Activated CD4-positive, alpha-beta T cell treated with anti-CD3 and anti-CD28 coated beads for 24 hours (primary cell): ENCODE results near the gene SNAPC2.
"Not testable (repeated sequence)": the region's sequence is repeated elsewhere in the genome, so short reads cannot be mapped to it uniquely, and the experiment has no call there.

ENCODE experiments used
- DNase-seq, 2 donors: peaks; one replicate each; pipeline ENCODE4 v3.0.0-alpha.2; 2020; ENCODE audit warnings: low read depth in 2 of 2

SNAPC2 gene

DNA sequence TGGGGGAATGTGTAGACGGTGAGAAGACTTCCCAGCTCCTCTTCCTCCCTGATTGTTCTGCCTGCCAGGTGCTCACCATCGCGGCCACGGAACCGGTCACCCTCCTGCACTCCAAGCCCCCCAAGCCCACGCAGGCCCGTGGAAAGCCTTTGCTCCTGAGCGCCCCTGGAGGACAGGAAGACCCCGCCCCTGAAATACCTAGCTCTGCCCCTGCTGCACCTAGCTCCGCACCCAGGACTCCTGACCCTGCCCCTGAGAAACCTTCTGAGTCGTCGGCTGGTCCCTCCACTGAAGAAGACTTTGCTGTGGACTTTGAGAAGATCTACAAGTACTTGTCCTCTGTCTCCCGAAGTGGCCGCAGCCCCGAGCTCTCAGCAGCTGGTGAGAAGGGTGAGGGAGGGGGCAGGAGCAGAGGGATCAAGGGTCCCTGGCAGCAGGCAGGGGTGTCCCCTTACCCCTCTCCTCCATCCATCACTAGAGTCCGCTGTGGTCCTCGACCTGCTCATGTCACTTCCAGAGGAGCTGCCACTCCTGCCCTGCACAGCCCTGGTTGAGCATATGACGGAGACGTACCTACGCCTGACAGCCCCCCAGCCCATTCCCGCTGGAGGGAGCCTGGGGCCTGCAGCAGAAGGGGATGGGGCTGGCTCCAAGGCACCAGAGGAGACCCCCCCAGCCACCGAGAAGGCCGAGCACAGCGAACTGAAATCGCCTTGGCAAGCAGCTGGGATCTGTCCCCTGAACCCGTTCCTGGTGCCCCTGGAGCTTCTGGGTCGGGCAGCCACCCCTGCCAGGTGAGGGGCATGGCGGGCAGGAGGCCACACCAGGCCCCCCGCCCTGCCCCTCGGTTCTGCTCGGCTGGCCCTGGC is 2.1 kb downstream of the SNAPC2 start:
- no peak for DNase-seq

DNA sequence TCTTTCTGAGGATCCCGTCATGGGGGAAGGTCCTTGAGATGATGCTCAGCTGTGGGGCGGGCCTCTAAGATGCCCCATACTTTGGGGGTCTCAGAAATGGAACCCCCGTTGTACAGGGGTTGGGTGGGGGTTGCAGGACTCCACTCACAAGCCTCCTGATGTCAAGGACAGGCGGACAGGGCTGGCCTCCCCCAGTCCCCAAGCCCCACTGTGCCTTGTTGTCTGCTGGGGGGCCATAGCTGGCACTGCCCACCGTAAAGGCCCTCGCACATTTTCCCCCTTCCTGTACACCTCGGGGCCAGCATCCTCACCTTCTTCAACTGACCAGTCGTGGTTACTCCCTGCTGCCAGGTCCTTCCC is 2.7 kb downstream of the SNAPC2 start:
- no peak for DNase-seq

DNA sequence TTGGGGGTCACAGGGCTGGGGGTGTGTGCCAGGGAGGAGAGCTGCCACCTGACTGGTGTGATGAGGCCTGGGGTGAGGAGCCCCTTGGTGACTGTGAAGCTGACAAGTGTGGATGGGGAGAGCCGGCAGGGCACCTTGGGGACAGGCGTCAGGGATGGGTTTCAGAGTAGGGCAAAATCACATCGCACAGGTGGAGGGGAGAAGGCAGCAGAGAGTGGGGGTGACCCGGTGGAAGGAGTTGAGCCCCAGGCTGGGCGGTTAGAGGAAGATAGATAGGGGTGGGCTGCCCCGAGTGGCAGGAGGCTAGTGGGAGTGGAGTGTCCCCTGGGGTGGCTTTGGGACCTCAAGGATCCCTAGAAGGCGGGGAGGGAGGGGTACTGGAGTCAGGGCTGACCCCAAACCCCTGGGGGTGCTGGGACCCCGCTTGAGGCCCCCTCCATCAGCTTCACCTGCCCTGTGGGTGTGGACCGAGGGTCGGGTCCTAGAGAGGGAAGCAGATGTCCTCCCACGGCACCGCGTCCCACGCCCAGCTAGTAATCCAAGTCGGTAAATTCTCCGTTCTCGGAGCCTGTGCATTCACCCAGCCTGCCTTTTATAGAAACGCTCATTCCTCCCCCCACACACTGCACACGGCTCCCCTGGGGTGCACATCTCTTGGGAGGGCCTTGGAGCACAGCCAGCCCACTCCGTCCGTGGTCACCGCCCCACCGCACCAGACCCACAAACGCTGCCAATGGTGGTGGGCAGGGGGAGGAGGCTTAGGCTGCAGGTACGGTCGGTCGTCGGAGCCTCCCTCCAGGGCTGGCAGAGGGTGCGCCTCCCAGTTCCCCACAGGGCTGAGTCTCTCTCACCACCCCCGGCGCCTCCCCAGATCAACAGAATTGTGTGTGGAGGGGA is 3.4 kb downstream of the SNAPC2 start:
- no peak for DNase-seq

DNA sequence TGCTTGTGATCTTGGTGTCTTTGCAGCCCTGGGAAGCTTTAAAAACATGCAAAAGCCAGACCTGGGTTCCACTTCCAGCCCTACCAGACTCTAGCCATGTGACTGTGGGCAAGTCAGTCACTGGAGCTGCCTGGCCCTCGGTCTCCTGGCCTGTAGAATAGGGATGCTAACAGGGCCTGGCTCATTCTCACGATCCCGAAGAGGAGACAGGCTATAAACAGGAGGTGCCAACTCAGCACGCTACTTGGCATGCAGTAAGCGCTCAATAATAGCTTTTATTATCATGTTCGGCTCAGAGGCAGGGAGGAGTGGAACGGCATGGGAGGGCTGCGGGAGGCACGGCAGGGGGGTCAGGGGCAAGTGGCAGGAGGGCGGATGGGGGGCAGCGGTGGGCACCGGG is 4.1 kb downstream of the SNAPC2 start:
- DNase-seq: no peak

DNA sequence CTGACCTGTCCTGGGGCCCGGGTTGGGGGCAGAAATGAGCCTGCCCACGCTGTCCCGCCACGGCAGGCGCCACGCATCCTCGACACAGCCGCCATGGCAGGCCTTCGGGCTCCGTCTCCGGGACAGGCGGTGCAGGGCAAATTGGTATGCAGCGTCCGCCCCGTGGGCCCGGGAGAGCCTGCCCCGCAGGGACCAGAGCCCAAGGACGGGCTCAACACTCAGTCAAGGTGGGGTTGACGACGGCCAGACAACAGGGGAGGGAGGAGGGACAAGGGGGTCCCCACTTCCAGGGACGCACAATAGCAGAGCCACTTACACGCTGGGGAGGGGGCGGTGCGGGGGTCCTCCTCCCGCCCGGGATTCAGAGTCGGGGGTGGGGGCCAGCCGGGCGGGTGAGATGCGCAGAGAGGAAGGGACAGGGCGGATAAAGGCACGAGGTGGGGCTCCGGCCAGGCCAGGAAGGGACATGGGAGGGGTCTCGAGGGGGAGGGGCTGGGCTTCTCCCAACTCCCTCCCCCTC is 4.6 kb downstream of the SNAPC2 start:
- no peak for DNase-seq

DNA sequence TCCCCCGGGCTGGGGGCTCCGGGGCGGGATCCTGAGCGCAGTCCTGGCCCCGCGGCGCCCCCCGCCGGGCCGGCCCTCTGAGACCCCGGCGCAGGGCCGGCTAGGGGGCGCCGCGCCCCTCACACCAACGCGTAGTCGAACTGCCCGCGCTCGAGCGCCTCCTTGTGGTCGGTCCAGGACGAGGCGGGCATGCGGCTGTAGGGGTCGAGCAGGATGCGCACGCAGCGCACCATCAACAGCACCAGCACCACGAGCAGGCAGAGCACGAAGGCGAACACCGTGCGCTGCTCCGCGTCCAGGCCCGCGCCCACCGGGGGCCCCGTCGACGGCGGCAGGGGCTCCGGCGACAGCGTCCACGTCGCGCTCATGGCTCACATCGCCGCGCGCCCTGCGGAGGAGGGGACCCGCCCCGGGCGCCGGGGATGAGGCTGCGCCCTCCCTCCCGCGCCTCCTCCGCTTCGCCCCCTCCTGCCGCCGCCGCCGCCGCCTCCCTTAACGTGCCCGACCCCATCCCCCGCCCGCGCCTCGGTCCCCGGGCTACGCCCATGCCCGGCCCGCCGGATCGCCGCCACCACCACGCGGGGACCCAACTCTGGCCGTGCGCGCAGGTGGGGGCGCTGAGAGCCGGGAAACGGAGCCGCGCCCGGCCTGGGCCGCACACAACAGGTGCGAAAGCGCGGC is 5.2 kb downstream of the SNAPC2 start:
- peak; percentile 60 to 74 for DNase-seq

DNA sequence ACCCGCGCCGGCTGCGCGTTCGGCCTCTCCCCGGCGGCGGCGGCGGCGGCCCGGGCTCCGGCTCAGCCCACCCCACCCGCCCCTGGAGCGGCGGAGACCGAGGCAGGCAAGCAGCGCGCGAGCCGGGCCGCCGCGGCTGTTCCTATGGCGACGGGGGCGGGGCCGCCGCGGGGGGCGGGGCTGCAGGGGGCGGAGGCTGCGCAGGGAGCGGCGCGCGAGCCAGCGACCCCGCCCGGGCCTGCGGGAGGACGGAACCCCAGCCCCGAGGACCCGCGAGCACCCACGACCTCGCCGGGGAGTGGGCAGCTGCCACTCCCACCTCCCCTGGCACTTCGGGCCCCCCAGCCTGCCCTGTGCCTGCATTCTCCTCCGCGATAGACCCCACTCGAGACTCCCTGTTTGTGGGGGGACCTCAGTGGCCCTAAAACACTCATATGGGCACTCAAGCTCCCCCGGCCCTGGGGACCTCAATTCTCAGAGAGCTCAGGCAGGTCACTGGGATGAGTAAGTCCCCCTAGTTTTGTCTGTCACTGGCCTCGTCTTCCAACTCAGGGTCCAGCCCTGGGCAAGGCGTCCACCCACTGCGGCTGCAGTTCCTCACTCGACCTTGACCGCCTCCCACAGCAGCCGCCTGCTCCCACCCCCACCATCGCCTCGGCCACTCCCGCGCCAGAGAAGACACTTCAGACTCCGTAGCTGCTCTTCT is 6.0 kb downstream of the SNAPC2 start, which contains the start of gene CTXN1:
Gene CTXN1, minus strand, starts transcription at position 115 of the 706 bp plus-strand sequence. CDS start 597 bp downstream, outside the sequence.
- peak; percentile 73 to 75 for DNase-seq

DNA sequence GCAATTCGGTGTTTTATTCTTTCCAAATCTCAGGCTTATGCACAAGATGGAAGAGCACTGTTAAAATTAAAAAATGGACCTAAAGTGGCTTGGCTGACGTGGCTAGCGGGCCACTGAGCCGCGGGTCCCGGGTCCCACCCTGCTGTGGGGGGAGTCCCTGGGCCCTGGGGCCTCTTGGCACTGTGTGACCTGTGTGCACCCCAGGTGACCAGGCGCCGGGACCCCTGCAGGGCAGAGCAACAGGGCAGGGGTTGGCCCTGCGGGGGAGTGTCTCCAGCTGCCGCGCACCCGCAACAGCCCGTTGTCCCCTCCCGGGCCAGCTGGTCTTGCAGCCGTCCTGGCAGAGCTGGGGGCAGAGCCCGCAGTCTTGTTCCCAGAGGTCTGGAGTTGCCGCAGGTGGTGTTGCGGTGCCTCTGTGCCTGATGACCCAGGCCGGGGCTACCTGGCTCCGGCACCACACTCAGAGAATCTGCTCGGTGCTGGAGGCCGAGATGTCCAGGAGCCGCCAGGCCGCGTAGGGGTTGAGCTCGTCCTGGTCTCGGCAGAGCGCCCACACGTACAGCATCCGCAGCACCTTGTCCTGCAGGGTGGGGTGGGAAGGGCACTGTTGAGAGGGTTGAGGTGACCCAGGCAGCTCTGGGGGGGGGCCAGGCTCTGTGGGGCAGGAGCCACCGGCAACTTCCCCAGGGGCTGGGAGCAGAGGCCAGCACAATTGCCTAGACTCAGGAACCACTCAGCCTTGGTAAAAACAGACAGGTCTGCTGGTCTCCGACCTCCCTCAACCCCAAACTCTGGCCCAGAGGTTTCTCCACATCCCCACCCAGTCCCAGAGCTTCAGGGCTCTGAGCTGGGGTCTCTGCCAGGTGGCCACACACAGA is 6.8 kb downstream of the SNAPC2 start:
- no peak for DNase-seq

DNA sequence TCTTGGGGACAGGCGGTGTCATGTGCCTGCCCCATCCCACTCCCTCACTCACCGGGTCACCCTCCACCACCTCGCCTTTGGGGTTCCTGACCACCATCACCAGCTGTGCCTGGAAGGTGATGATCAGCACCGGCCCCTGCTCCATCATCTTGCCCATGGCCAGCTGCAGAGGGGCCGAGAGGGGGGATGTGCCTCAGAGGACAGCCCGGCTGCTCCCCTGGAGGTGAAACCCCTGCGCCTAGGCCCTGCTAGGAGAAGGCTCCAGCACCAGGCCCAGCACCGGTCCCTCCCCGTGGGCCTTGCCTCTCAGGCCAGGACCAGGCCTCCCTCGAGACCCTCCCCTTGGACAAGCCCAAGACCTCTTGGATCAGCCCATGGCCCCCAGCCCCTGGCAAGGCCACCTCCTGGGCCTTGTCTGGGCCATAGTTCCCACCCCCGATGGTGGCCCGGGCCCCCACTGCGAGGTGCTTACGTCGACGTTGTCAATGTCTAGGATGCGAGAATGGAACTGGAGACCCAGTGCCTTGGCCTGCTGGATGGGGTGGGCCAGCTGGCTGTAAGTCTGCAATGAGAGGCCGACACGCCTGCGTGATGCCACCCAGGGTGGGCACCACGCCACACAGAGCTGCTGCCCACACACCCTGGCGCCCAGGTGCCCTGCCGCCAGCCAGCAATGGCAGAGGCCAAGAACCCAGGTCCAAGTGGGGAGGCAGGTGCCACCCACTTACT is 7.6 kb downstream of the SNAPC2 start:
- no peak for DNase-seq

DNA sequence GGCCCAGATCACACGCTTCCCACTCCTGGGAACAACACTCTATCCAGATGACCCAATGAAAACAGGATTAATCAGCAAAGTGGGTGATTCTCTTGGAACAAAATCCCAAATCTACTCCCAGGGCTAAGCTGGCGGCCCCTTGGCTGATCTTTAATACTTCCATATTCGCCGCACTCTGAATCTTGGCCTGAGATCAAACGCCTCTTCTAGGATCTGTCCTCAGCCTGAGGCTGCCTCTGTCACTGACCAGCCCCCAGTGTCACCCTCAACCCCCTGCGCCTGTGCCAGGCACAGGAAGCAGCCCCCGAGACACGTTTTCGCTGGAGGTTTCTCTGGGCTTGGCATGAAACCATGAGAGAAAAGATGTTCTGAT is 8.2 kb downstream of the SNAPC2 start:
- no peak for DNase-seq

DNA sequence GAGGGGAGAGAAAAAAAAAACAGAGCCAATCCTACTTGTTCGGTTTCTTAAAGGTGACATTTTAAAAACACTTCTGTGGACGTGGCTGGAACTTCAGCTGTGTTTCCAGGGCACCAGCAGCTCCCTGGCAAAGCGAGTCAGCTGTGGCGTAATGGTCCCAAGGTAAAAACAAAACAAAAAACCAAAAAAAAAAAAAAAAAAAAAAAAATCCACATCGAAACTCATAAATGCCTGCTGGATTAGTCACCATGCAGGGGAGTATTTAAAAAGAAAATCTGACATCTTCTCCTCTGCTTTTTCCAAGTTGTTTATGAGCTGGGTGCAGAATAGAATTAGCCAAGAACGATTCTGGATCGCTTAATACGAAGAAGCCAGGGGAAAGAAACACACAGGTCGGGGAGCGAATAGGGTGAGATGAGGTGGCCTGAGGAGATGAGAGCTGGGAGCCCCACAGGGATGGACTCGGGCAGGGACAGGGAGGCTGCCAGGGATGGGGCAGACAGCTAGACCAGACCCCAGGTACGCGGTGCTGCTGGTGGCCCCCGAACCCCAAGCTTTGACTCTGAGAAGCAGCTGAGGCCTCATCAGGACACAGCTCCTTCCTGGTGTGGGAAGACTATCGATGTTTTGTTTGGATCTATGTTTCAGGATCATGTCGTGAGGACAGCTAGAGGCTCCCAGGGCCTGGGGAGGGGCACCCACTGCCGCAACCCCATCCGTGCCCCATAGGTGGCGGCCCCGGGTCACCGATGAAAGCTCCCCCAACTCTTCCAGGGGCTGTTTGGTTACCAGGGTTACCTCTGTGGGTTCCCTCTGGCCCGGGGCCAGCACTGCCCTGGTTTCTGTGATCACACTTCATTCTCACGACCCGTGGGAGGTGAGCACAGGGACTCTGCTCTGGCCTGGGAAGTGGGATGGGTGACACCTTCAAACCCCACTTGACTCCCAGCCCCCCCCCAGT is 8.9 kb downstream of the SNAPC2 start:
- peak in 1 of 2 donors; percentile 35 for DNase-seq

DNA sequence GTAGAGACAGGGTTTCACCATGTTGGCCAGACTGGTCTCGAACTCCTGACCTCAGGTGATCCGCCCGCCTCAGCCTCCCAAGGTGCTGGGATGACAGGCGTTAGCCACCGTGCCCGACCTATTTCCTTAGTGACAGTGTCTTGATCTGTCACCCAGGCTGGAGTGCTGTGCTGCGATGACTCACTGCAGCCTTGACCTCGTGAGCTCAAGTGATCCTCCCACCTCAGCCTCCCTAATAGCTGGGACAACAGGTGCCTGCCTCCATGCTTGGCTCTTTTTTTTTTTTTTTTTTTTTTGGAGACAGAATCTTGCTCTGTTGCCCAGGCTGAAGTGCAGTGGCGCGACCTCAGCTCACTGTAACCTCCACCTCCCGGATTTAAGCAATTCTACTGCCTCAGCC is 9.9 kb downstream of the SNAPC2 start:
- not testable (repeated sequence) for DNase-seq

DNA sequence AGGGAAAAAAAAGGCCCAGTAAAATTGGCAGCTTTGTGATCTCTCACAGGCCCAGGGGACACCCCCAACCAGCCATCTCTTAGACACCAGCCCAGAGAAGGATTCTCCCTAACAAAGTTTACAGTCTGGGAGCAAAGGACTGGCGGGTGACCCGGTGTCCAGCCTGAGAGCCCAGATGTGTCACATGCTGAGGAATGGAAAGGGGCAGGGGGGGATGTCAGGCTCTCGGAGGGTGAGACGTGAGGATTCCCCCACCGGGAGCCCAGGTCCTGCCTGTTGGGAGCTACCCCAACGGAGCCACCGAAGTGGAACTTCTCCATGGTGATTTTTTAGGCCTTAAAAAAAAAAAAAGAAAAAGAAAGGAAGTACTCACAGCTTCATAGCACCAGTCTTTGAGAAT is 10.6 kb downstream of the SNAPC2 start:
- no peak for DNase-seq

DNA sequence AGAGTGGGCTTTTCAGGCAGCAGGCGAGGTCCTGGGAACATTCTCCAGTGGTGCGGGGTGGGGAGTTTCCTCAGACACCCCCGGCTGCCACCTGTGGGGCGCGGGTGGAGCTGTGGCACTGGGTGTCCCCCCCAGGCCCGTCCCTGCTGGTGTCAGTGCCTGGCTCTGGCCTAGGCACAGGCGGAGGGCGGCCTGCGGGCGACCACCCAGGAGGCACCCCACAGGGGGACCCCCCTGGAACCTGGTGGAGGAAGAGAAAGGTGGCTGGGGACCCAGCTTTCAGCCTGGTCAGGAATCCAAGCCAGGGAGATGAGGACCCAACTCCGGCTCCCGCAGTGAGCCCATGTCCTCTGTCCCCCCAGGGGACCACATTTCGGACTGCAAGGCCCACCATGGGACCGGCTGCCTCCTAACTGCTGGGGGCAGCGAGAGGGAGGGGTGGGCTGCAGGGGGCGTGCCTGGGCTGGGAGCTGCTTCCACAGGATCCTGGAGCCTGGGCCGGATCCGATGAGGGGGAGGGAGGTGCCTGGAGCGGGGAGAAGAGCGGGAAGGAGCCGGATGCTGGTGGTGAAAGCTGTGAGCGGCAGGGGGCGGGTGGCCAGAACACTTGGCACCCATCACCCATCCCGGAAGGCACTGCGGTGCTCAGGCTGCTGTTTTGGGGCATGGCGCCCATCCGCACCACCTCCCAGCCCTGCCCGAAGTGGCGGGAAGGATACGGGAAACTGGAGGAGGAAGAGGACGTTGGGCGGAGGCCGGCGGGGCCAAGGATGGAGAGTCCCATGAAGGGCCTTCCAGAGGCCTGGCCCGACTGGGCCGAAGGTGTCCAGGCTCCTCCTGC is 11.3 kb downstream of the SNAPC2 start:
- no peak for DNase-seq

DNA sequence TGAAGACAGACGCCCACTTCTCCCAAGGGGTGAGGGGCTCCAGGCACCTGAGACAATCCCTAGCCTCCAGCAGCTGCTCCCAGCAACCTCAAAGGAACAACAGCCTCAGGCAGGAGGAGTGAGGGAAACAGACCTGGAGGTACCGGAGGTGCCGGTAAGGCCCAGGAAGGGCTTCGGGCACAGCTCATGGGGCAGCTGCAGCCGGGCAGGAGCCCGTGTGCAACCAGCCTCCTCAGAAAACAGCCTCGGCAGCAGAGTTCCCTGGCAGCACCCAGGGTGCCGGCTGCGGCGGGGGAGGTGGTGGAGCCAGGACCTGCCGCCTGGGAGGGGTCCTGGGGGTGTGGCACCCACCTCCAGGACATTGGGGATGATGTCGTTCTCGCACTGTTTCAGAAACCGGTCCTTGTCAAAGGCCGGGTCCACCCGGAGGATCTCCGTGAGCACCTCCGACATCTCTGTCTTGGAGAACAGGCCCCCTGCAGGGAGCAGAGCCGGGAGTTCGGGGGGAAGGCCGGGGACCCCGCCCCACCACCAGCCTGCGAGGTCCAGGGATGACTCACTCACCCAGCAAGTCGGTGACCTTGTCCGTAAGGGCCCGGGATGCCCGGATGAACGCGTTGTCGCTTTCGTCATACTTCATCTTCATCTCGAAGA is 12.3 kb downstream of the SNAPC2 start:
- no peak for DNase-seq

DNA sequence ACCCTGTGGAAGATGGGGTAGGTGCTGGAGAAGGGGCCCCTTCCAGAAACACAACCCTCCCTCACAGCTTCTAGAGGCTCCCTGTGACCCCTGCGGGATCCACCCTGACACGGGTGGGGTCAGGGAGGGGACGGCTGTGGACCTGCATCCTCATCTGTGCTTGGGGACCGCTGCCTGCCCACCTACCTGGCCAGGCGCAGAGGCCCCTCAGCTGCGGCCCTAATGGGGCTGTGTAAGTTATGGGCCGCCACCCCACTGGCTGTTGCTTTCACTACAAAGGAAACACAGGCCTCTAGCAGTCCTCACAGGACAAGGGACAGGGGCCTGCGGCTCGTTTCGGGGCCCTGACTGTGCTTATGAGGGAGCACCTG is 12.8 kb downstream of the SNAPC2 start:
- DNase-seq: no peak

DNA sequence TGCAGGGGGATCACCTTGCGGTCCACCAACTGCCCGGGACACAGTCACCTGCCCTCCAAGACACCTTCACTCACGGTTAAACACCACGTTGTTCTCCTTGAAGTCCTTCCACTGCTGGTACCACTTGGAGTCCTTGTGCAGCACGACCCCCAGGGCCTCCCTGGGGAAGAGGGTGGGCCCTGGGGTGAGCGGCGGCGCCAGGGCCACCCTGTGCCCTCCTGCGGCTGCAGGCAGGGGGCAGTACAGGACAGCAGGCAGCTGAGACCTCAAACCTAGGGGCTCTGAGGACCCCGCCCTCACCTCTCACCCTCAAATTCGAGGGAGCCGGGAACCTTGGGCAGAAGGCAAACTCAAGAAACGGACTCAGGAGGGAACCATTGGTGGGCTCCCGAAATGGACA is 13.3 kb downstream of the SNAPC2 start:
- no peak for DNase-seq
